GM12878 (cell line): ENCODE data around the gene CDPF1. TPM values are rescaled to one million over a fixed set of nuclear protein-coding genes. Genes with fewer than 3 reads are reported as not detected.

Experiments used
- ATAC-seq: fragments of 200-7000 bp; cut with Tn5 transposase; 3 replicates; pipeline ENCODE4 v1.9.1; 2020; ENCODE audit warnings: mild to moderate bottlenecking, moderate library complexity
- BruUV-seq: library from RNA; stranded (reverse); fragments of 400-500 nt; replicated peaks from 2 replicates; lab custom pipeline; 2021; lab: Mats Ljungman, UMichigan
- CTCF ChIA-PET: fragments of 300-600 bp; sonication (Branson Sonifier 250); formaldehyde crosslinking; extraction: SDS; loops from one replicate; lab custom pipeline; 2021; ENCODE audit warnings: inconsistent platforms; lab: Yijun Ruan, JAX
- POLR2A ChIA-PET: fragments of 350-600 bp; formaldehyde crosslinking; extraction: SDS; loops from one replicate; lab custom pipeline; 2021; ENCODE audit warnings: inconsistent platforms; lab: Charles Lee
- RAD21 ChIA-PET: fragments of 300-600 bp; sonication (Branson Sonifier 250); formaldehyde crosslinking; loops from one replicate; lab custom pipeline; 2023; ENCODE audit warnings: antibody characterized with exemption; ENCODE audit not compliant: unreplicated experiment; lab: Charles Lee
- SMC1A ChIA-PET: fragments of 300-600 bp; sonication (Branson Sonifier 250); formaldehyde crosslinking; loops from one replicate; lab custom pipeline; 2023; ENCODE audit not compliant: unreplicated experiment, uncharacterized antibody; lab: Charles Lee
- DNase-seq: peaks from one replicate; pipeline ENCODE4 v3.0.0-alpha.2; 2011; ENCODE audit warnings: low read depth, low spot score
- FAIRE-seq: peaks from 3 replicates; lab custom pipeline; 2011; peaks lifted over from hg19 to GRCh38; lab: Jason Lieb, UNC
- H2AFZ ChIP-seq: 2 replicates; pipeline ENCODE4 v1.6.0; 2011; ENCODE audit warnings: low read depth, low read length, control low read depth; ENCODE audit not compliant: control insufficient read depth
- H3K27ac ChIP-seq: 2 replicates; pipeline ENCODE4 v1.5.1; 2011; ENCODE audit warnings: control low read depth; ENCODE audit not compliant: control insufficient read depth, insufficient read depth
- H3K27me3 ChIP-seq, 2 experiments: replicated peaks in 1 of 2; 2 replicates each; pipeline versions ENCODE4 v1.6.0 to v1.6.1; 2011; ENCODE audit warnings: low read length in 1 of 2; ENCODE audit not compliant: control insufficient read depth in 2 of 2, insufficient read depth in 2 of 2
- H3K36me3 ChIP-seq, 2 experiments: 2 replicates each; pipeline ENCODE4 v1.5.1; 2011; ENCODE audit warnings: low read length in 1 of 2; ENCODE audit not compliant: control insufficient read depth in 2 of 2, insufficient read depth in 2 of 2
- H3K4me1 ChIP-seq: 2 replicates; pipeline ENCODE4 v1.6.1; 2011; ENCODE audit warnings: mild to moderate bottlenecking, low read length, moderate library complexity, mixed read lengths; ENCODE audit not compliant: control insufficient read depth, insufficient read depth
- H3K4me2 ChIP-seq: 2 replicates; pipeline ENCODE4 v1.6.0; 2011; ENCODE audit warnings: control low read depth; ENCODE audit not compliant: control insufficient read depth, insufficient read depth
- H3K4me3 ChIP-seq: fragments of 200-600 bp; sonication (generic); 2 replicates; pipeline ENCODE4 v1.5.1; 2016
- H3K79me2 ChIP-seq: 2 replicates; pipeline ENCODE4 v1.6.0; 2011; ENCODE audit warnings: low read length; ENCODE audit not compliant: control insufficient read depth, insufficient read depth
- H3K9ac ChIP-seq: 2 replicates; pipeline ENCODE4 v1.8.0; 2011; ENCODE audit warnings: low read length, control low read depth, mixed read lengths; ENCODE audit not compliant: control insufficient read depth, insufficient read depth
- H3K9me3 ChIP-seq: replicated peaks from 3 replicates; pipeline ENCODE4 v1.5.1; 2011; ENCODE audit warnings: mild to moderate bottlenecking, low read length; ENCODE audit not compliant: control insufficient read depth, insufficient read depth
- H4K20me1 ChIP-seq: 2 replicates; pipeline ENCODE4 v1.6.0; 2011; ENCODE audit not compliant: control insufficient read depth, insufficient read depth
- ATF2 ChIP-seq: IDR thresholded peaks from 2 replicates; pipeline ENCODE4 v1.6.1; 2012; ENCODE audit warnings: low read length, inconsistent platforms
- CBX5 ChIP-seq: sonication (generic); IDR thresholded peaks from 2 replicates; pipeline ENCODE4 v1.6.1; 2016; ENCODE audit warnings: low read depth, moderate library complexity, mild to moderate bottlenecking, inconsistent platforms
- E4F1 ChIP-seq: fragments of 450-650 bp; IDR thresholded peaks from 2 replicates; pipeline ENCODE4 v1.6.1; 2018; ENCODE audit warnings: borderline replicate concordance, mild to moderate bottlenecking; ENCODE audit not compliant: partially characterized antibody
- IRF4 ChIP-seq: IDR thresholded peaks from 2 replicates; pipeline ENCODE4 v1.6.1; 2011; ENCODE audit warnings: low read depth, low read length
- NR2C1 ChIP-seq: fragments of 450-650 bp; IDR thresholded peaks from 2 replicates; pipeline ENCODE4 v1.6.1; 2017; ENCODE audit warnings: antibody characterized with exemption, mild to moderate bottlenecking, moderate library complexity
- SMC3 ChIP-seq: IDR thresholded peaks from 2 replicates; pipeline ENCODE4 v1.6.1; 2011; ENCODE audit warnings: low read length, improper control_type of control experiment, borderline replicate concordance
- TCF7 ChIP-seq: IDR thresholded peaks from 2 replicates; pipeline ENCODE4 v1.6.1; 2014; ENCODE audit warnings: antibody characterized with exemption, borderline replicate concordance
- WGBS: methylation state at CpG from one replicate; pipeline ENCODE4 v1.1.6; 2016; ENCODE audit warnings: low lambda C conversion rate; ENCODE audit not compliant: insufficient replicate concordance, insufficient coverage; ENCODE audit errors: missing lambda C conversion rate; 5-methylcytosine and 5-hydroxymethylcytosine counted together
- in situ Hi-C: fragments of 300-500 bp; cut with MboI; formaldehyde crosslinking; loops from 9 replicates; pipeline ENCODE4 v1.14.3; 2018; ENCODE audit warnings: mixed read lengths
- intact Hi-C: fragments of 100-400 bp; cut with micrococcal nuclease; formaldehyde crosslinking; loops from one replicate; pipeline ENCODE4 v1.14.2; 2022; ENCODE audit not compliant: unreplicated experiment
- polyA plus RNA-seq, 11 experiments: library from polyadenylated mRNA; depleted of rRNA in 4 of 11; unstranded in 6 of 11; stranded (reverse) in 5 of 11; fragments of >200 nt; fragmentation: Nextera tagmentation in 4 of 11; fragmentation: Illumina TruSeq in 1 of 11; extraction: Ambion mirVana in 4 of 11; extraction: Trizol in 1 of 11; gene quantifications; 1 replicate in 1 of 11; 2 replicates in 10 of 11; pipeline versions ENCODE4 v1.2.1 to v1.2.3, GENCODE V29; 2011 to 2016; ENCODE audit warnings: inconsistent platforms in 2 of 11, missing spikeins in 2 of 11, low read depth in 1 of 11
- total RNA-seq, 4 experiments: library from RNA; depleted of rRNA in 3 of 4; stranded (reverse); fragments of >200 nt in 3 of 4; fragmentation: Illumina TruSeq in 1 of 4; extraction: Trizol in 1 of 4; gene quantifications; 2 replicates each; pipeline versions ENCODE4 v1.2.1 to v1.2.3, GENCODE V29; 2013 to 2021

Gene CDPF1
- total and polyA plus RNA-seq, 10 of the 15 experiments (the other 5 are each of a cell fraction or from before 2014, with no cell fraction given), result 1.0 to 22.4 (median 7.9) TPM

GRCh38 chr22:46238541-46238940 is 11.6 kb downstream of the CDPF1 start:
- Histone ChIP-seq H3K4me3 (no peak overlapping the region), H3K9ac (no peak overlapping the region), H3K9me3 (no peaks in the 10 kb centered on the region), H3K27me3 (no peaks in the 10 kb centered on the region), H3K4me1 (peaks cover 6% of the 10 kb centered on the region), H3K79me2 (no peaks in the 10 kb centered on the region), H3K36me3 (no peaks in the 10 kb centered on the region), H2AFZ (no peak overlapping the region), H3K27ac (no peak overlapping the region), H3K4me2 (no peak overlapping the region), H4K20me1 (no peaks in the 10 kb centered on the region)
- ATAC-seq (no peak), FAIRE-seq (no peak), DNase-seq (no peak)
- WGBS, result 87% methylated on average over 16 of the region's 16 CpGs
- ChIA-PET CTCF (no interaction called here), POLR2A (no interaction called here), RAD21 (no interaction called here), SMC1A (no interaction called here)
- intact Hi-C loops (no loop called here), in situ Hi-C loops (no loop called here)
- BruUV-seq, result no TSS peak
- TF ChIP-seq SMC3 (no peak), E4F1 (no peak), NR2C1 (no peak), TCF7 (no peak), ATF2 (no peak), IRF4 (no peak), CBX5 (no peak)
